ENCODE results near the gene ELF4.

GRCh38 chrX:130053236-130053635 is 57.1 kb downstream of the ELF4 start:
- TF ChIP-seq CTCF (IDR thresholded peaks at IDR 0.05) (no peak), POLR2A (IDR thresholded peaks at IDR 0.05) (no peak), EP300 (IDR thresholded peaks at IDR 0.05) (no peak)

Data from ovary (tissue), 3 donors.